ENCODE data around the gene PC.

The PC gene

DNA sequence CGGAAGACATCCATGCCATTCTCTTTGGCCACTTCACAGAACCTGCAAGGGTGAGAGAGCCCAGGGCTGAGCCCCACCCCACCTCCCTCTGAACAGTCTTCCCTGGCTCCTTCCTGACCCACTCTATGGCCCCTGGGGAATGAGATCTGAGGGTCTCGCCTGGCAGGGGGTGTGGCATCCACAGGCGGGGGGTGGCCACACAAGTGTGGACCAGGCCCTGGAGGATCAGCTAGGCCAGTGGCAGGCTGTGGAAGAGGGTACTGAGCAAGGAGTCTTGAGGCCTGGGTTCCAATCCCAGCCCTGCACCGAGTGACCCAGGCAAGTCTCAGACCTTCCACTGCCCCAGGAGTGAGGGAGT, 107.0 kb downstream of the PC start:
- H3K27me3 ChIP-seq (ENCODE audit: control insufficient read depth, insufficient read depth, low read length): no peaks in the 10 kb centered on the region
- H3K9ac ChIP-seq (ENCODE audit: low read length): no peak overlapping the region
- H3K9me3 ChIP-seq (ENCODE audit: control insufficient read depth, insufficient read depth, low read depth, low read length): no peaks in the 10 kb centered on the region
- no peak overlapping the region for H3K4me3 ChIP-seq (ENCODE audit: low read depth, low read length)
- no peak overlapping the region for H3K27ac ChIP-seq (ENCODE audit: low read depth, low read length)
- H3K4me1 ChIP-seq (ENCODE audit: control insufficient read depth, insufficient read depth, low read length): peaks cover 5% of the 10 kb centered on the region
- H3K36me3 ChIP-seq (ENCODE audit: control insufficient read depth, insufficient read depth, low read length): peaks cover 39% of the 10 kb centered on the region

DNA sequence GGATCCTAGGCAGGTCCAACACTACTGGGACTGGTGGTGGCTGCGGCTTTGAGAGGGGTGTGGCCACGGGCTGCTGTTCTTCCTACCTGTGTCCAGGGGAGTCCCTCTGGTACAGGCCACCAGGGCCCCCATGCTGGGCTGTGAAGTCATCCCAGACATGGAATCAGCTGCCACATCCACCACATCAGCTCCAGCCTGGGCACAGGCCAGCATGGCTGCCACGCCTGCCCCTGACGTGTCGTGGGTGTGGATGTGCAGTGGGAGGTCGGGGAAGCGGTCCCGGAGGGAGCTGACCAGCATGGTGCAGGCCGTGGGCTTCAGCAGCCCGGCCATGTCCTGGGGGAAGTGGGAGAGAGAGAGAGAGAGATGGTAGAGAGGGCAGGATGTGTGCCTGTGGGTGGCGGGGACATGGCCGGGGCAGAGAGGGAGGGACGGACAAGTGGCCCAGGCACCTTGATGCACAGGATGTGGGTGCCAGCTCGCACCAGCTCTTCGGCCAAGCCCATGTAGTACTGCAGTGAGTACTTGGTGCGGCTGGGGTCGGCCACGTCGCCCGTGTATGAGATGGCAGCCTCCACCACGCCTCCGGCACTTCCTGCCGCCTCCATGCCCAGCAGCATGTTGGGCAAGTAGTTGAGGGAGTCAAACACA, 107.5 kb downstream of the PC start:
- Histone ChIP-seq H3K9ac (ENCODE audit: low read length) (no peak overlapping the region), H3K4me3 (ENCODE audit: low read depth, low read length) (no peak overlapping the region), H3K36me3 (ENCODE audit: control insufficient read depth, insufficient read depth, low read length) (peaks cover 44% of the 10 kb centered on the region), H3K27ac (ENCODE audit: low read depth, low read length) (no peak overlapping the region), H3K4me1 (ENCODE audit: control insufficient read depth, insufficient read depth, low read length) (peaks cover 3% of the 10 kb centered on the region), H3K27me3 (ENCODE audit: control insufficient read depth, insufficient read depth, low read length) (no peaks in the 10 kb centered on the region), H3K9me3 (ENCODE audit: control insufficient read depth, insufficient read depth, low read depth, low read length) (no peaks in the 10 kb centered on the region)

DNA sequence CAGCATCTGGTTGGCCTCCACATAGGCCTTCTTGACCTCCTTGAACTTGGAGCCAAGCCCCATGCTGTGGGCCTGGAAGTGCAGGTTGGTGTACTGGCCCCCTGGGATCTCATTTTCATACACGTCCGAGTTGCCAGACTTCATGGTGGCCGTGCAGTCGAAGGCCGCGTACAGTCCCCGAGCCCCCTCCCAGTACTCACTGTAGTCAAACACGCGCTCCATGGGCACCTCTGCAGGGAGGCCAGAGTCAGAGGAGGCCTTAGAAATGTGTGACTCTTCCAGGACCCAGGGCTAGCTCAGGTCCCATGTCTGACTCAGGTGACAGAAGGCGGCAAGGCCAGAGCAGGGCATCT, 108.0 kb downstream of the PC start:
- H3K9me3 ChIP-seq (ENCODE audit: control insufficient read depth, insufficient read depth, low read depth, low read length): no peaks in the 10 kb centered on the region
- H3K9ac ChIP-seq (ENCODE audit: low read length): no peak overlapping the region
- H3K27me3 ChIP-seq (ENCODE audit: control insufficient read depth, insufficient read depth, low read length): no peaks in the 10 kb centered on the region
- no peak overlapping the region for H3K27ac ChIP-seq (ENCODE audit: low read depth, low read length)
- H3K36me3 ChIP-seq (ENCODE audit: control insufficient read depth, insufficient read depth, low read length): peaks cover 49% of the 10 kb centered on the region
- no peaks in the 10 kb centered on the region for H3K4me1 ChIP-seq (ENCODE audit: control insufficient read depth, insufficient read depth, low read length)
- H3K4me3 ChIP-seq (ENCODE audit: low read depth, low read length): no peak overlapping the region

DNA sequence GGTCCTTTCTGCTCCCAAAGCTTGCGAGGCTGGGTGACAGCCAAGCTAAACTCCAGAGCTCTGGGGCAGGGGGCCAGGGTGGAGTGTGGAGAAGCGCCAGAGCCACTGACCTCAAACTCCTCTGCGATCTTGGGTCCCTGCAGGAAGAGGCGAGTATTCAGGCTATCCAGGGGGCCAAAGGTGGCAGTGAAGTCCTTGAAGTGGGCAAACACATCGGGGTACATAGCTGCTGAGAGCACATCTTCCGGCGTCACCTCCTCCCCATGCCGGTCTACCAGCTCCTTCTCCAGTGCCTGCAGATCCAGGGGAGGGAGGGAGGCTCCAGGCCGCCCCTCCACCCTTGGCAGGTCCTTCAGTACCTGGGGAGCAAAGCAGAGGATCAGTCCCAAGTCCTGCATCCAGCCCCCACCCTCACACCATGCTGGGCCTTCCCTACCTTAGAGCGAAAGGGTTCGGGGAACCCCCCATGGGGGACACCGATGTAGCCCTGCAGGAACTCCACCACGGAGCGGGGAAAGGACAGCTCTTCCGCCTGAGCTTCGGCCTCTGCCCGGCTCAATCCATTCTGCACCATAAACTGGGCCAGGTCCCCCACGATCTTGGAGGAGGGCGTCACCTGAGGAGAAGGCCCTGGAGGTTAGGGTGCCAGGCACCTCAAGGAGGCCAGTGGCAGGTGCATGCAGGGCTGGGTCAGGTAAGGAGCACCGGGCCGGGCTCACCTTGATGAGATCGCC, 108.5 kb downstream of the PC start:
- H3K9me3 ChIP-seq (ENCODE audit: control insufficient read depth, insufficient read depth, low read depth, low read length): no peaks in the 10 kb centered on the region
- H3K4me1 ChIP-seq (ENCODE audit: control insufficient read depth, insufficient read depth, low read length): no peaks in the 10 kb centered on the region
- H3K9ac ChIP-seq (ENCODE audit: low read length): no peak overlapping the region
- H3K27me3 ChIP-seq (ENCODE audit: control insufficient read depth, insufficient read depth, low read length): no peaks in the 10 kb centered on the region
- no peak overlapping the region for H3K4me3 ChIP-seq (ENCODE audit: low read depth, low read length)
- peaks cover 52% of the 10 kb centered on the region for H3K36me3 ChIP-seq (ENCODE audit: control insufficient read depth, insufficient read depth, low read length)
- no peak overlapping the region for H3K27ac ChIP-seq (ENCODE audit: low read depth, low read length)

DNA sequence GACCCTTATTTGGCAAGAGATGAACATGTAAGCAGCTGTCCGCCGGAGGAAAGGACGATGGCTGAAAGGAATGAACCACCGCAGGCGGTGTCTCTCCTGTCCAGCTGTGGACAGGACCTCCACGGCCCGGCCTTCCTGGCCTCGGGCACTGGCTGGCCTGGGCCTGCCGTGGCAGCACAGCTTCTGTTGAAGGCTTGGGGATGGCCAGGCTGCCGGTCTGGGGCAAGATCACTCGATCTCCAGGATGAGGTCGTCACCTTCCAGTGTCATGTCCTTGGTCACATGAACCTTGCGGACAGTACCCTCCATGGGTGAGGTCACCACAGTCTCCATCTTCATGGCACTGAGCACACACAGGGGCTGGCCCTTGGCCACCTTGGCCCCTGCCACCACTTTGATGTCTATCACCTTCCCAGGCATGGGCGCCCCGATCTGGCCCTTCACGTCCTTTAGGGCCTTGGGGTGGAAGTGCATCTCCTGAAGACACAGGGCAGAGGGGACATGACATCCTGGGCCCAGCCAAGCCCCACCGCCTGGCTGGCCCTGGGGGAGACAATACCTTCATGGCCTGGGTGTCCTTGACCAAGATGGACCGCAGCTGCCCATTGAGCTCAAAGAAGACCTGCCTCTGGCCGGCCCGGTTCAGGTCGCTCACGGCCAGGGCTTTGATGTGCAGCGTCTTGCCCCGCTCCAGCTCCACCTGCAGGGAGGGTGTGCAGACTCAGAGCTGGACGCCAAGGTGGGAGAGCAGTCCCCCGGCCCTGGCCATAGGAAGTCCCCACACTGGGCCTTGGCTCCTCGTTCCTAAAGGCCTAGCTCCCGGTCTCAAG, 109.3 kb downstream of the PC start:
- Histone ChIP-seq H3K4me3 (ENCODE audit: low read depth, low read length) (no peak overlapping the region), H3K9me3 (ENCODE audit: control insufficient read depth, insufficient read depth, low read depth, low read length) (no peaks in the 10 kb centered on the region), H3K36me3 (ENCODE audit: control insufficient read depth, insufficient read depth, low read length) (peaks cover 52% of the 10 kb centered on the region), H3K27ac (ENCODE audit: low read depth, low read length) (no peak overlapping the region), H3K27me3 (ENCODE audit: control insufficient read depth, insufficient read depth, low read length) (no peaks in the 10 kb centered on the region), H3K4me1 (ENCODE audit: control insufficient read depth, insufficient read depth, low read length) (no peaks in the 10 kb centered on the region), H3K9ac (ENCODE audit: low read length) (no peak overlapping the region)

DNA sequence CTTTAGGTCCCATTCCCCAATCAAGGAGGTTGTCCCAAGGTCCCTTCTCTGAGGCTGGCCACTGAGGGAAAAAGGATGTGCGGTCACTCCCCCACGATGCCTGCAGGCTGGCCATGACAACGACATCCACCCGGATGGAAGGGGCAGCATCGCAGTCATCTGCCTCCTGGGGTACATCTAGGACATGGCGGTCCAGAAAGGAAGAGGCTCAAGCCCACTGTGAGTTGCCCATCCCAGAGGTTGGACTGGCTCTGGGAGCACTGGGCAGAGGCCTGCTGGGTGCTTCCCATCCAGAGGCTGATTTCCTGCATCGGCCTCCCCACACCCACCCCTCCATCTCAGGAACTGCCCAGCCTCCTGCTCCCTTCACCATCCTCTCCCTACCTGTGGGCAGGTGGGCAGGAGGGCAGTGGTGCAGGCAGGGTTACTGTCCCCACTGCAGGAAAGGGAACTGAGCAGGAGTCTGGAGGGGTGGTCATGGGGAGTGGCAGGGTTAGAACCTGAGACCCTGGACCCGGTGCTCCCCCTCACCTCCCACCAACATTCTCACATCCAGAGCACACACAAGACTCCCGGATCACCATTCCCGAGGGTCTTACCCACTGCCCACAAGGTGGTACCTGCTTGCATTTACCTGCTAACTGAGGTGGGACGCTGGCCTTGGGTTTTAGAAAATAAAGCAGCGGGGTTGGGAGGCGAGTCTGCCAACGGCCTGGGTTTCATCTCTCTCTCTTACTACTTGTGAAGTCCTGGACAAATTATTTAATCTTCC, 110.5 kb downstream of the PC start:
- Histone ChIP-seq H3K27me3 (ENCODE audit: control insufficient read depth, insufficient read depth, low read length) (no peaks in the 10 kb centered on the region), H3K9me3 (ENCODE audit: control insufficient read depth, insufficient read depth, low read depth, low read length) (no peaks in the 10 kb centered on the region), H3K36me3 (ENCODE audit: control insufficient read depth, insufficient read depth, low read length) (peaks cover 52% of the 10 kb centered on the region), H3K4me1 (ENCODE audit: control insufficient read depth, insufficient read depth, low read length) (no peaks in the 10 kb centered on the region), H3K9ac (ENCODE audit: low read length) (no peak overlapping the region), H3K4me3 (ENCODE audit: low read depth, low read length) (no peak overlapping the region), H3K27ac (ENCODE audit: low read depth, low read length) (no peak overlapping the region)

DNA sequence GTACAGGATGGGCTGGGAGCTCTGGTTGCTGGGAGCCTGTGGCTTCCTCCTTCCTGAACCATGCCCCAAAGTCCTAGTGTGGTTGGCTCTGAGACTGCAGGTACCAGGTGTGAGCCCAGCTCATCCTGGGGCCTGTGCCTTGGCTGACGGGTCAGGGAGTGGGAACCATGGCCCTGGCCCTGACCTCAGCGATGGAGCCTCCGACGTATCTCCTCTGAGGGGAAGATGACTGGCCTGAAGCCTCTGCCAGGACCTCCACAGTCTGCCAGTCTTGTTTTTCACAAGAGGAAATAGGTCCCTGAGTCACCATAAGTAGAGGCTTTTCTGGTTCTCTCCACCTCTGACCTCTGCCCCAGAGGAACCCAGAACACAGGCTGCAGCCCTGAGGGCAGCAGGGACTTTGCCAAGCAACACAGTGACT, 111.5 kb downstream of the PC start:
- H3K9ac ChIP-seq (ENCODE audit: low read length): no peak overlapping the region

DNA sequence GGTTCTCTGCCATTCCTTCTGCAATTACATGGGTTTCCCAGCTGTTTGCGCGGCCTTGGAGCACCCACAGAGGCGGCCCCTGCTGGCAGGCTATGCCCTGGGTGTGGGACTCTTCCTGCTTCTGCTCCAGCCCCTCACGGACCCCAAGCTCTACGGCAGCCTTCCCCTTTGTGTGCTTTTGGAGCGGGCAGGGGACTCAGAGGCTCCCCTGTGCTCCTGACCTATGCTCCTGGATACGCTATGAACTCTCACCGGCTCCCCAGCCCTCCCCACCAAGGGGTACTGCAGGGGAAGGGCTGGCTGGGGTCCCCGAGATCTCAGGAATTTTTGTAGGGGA, 112.3 kb downstream of the PC start:
- no peaks in the 10 kb centered on the region for H3K4me1 ChIP-seq (ENCODE audit: control insufficient read depth, insufficient read depth, low read length)
- no peaks in the 10 kb centered on the region for H3K9me3 ChIP-seq (ENCODE audit: control insufficient read depth, insufficient read depth, low read depth, low read length)
- peaks cover 52% of the 10 kb centered on the region for H3K36me3 ChIP-seq (ENCODE audit: control insufficient read depth, insufficient read depth, low read length)
- no peak overlapping the region for H3K9ac ChIP-seq (ENCODE audit: low read length)
- H3K27me3 ChIP-seq (ENCODE audit: control insufficient read depth, insufficient read depth, low read length): no peaks in the 10 kb centered on the region
- no peak overlapping the region for H3K4me3 ChIP-seq (ENCODE audit: low read depth, low read length)
- H3K27ac ChIP-seq (ENCODE audit: low read depth, low read length): no peak overlapping the region

More for the DNA sequence above, 111.5 kb downstream of the PC start:
- Histone ChIP-seq H3K36me3 (ENCODE audit: control insufficient read depth, insufficient read depth, low read length) (peaks cover 52% of the 10 kb centered on the region), H3K27ac (ENCODE audit: low read depth, low read length) (no peak overlapping the region), H3K27me3 (ENCODE audit: control insufficient read depth, insufficient read depth, low read length) (no peaks in the 10 kb centered on the region), H3K9me3 (ENCODE audit: control insufficient read depth, insufficient read depth, low read depth, low read length) (no peaks in the 10 kb centered on the region), H3K4me1 (ENCODE audit: control insufficient read depth, insufficient read depth, low read length) (no peaks in the 10 kb centered on the region), H3K4me3 (ENCODE audit: low read depth, low read length) (no peak overlapping the region)

DNA sequence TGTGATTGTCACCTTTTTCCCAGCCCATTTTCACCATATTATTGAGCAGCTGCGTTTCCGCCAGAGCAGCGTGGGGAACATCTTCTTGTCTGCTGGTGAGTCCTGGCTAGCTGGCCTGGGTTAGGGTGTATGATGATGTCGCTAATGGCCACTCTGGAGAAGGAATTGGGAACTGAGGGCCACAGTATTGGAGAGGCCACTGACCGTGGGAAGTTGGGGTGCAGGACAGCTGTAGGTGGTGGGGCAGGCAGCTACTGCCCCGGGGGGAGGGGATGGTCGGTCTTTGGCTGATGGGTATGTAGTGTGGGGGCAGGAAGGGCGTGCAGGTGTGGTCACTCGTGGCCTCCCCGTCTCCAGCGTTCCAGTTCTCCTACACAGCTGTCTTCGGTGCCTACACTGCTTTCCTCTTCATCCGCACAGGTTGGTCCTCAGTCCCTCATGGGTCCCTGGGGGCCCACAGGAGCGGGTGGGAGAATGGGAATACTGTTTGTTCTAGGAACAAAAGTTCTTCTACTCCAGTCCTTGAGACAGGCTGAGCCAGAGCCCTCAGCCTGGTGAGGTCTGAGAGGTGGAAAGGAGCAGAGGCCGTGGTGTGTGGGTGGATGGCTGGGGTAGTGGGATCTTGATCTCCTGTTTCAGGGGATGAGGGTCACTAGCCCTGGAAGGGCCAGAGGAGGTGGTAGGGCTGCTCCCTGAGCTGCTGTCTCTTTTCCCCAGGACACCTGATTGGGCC, 112.9 kb downstream of the PC start:
- Histone ChIP-seq H3K27ac (ENCODE audit: low read depth, low read length) (no peak overlapping the region), H3K9ac (ENCODE audit: low read length) (no peak overlapping the region), H3K4me3 (ENCODE audit: low read depth, low read length) (no peak overlapping the region), H3K9me3 (ENCODE audit: control insufficient read depth, insufficient read depth, low read depth, low read length) (no peaks in the 10 kb centered on the region), H3K36me3 (ENCODE audit: control insufficient read depth, insufficient read depth, low read length) (peaks cover 53% of the 10 kb centered on the region), H3K4me1 (ENCODE audit: control insufficient read depth, insufficient read depth, low read length) (no peaks in the 10 kb centered on the region), H3K27me3 (ENCODE audit: control insufficient read depth, insufficient read depth, low read length) (no peaks in the 10 kb centered on the region)

DNA sequence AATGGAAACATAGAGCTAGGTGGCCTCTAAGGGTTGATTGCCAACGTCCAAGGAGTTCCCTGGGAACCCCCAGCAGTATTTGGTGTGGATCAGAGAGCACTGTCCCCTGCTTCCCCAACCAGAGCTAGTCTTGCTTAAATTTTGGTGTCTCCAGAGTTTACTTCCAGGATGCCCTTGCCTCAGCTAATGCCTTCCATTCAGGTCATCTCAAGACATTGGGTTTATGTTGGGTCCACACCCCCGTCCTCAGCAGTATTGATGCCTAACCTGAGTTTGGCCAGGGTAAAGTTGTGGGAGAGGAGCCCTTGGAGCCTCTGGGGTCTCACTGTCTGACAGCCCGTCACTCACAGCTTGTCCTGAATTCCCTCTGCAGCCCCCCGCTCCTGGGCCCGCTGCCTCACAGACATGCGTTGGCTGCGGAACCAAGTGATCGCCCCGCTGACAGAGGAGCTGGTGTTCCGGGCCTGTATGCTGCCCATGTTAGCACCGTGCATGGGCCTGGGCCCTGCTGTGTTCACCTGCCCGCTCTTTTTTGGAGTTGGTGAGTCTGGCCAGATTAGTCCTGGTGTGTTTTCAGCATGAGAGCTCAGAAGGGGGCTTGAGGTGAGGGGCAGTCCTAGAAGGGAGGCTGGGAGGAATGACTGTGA, 113.6 kb downstream of the PC start:
- no peak overlapping the region for H3K9ac ChIP-seq (ENCODE audit: low read length)
- H3K36me3 ChIP-seq (ENCODE audit: control insufficient read depth, insufficient read depth, low read length): peaks cover 54% of the 10 kb centered on the region
- no peaks in the 10 kb centered on the region for H3K9me3 ChIP-seq (ENCODE audit: control insufficient read depth, insufficient read depth, low read depth, low read length)
- H3K27me3 ChIP-seq (ENCODE audit: control insufficient read depth, insufficient read depth, low read length): no peaks in the 10 kb centered on the region
- H3K4me3 ChIP-seq (ENCODE audit: low read depth, low read length): peak overlapping the region; percentile 90
- H3K4me1 ChIP-seq (ENCODE audit: control insufficient read depth, insufficient read depth, low read length): no peaks in the 10 kb centered on the region
- no peak overlapping the region for H3K27ac ChIP-seq (ENCODE audit: low read depth, low read length)

Data from HUES6 (cell line).